Measurements from ENCODE around the gene RAB31. TPM values are rescaled to one million over a fixed set of nuclear protein-coding genes. Genes with fewer than 3 reads are reported as not detected.

RAB31 gene
- total RNA-seq, 4 donors from 2014 or later = 13.1 to 18.4 (median 16.9) TPM

DNA sequence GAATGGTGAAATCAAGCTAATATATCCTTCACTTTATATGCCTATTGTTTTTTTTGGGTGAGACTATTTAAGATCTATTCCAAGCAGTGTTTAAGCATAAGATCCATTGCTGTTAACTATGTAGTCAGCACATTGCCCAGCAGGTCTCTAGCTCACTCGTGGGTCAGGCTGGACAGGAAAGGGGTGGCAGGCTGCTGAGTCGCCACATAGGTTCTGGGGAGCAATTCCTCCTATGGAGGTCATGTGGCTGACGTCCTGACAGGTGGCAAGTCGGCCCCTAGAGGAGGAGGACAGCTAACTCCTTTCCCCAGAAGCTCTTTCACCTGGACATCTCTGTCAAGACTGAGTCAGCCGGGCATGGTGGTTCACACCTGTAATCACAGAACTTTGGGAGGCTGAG is 13.9 kb upstream of the RAB31 start:
- WGBS, 2 donors (ENCODE audit: low coverage in 1 of 2) = 67 to 73% methylated on average over 1 to 5 of the region's 5 CpGs
- DNase-seq = no peak
- H3K36me3 ChIP-seq = no peaks in the 10 kb centered on the region
- no peak overlapping the region for H3K4me3 ChIP-seq
- H3K27ac ChIP-seq = no peak overlapping the region
- TF ChIP-seq POLR2A (IDR thresholded peaks at IDR 0.05) (no peak), EP300 (IDR thresholded peaks at IDR 0.05; ENCODE audit: low read depth) (no peak), POLR2AphosphoS5 (IDR thresholded peaks at IDR 0.05) (no peak)
- TF ChIP-seq, protein P1, sequence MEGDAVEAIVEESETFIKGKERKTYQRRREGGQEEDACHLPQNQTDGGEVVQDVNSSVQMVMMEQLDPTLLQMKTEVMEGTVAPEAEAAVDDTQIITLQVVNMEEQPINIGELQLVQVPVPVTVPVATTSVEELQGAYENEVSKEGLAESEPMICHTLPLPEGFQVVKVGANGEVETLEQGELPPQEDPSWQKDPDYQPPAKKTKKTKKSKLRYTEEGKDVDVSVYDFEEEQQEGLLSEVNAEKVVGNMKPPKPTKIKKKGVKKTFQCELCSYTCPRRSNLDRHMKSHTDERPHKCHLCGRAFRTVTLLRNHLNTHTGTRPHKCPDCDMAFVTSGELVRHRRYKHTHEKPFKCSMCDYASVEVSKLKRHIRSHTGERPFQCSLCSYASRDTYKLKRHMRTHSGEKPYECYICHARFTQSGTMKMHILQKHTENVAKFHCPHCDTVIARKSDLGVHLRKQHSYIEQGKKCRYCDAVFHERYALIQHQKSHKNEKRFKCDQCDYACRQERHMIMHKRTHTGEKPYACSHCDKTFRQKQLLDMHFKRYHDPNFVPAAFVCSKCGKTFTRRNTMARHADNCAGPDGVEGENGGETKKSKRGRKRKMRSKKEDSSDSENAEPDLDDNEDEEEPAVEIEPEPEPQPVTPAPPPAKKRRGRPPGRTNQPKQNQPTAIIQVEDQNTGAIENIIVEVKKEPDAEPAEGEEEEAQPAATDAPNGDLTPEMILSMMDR (IDR thresholded peaks at IDR 0.05) = no peak
- in situ Hi-C loops (cut with MboI; ENCODE audit: low pct_ligation_motif_present in 1 of 4, low pct_unique_long_range_greater_than_20kb in 1 of 4, low sequenced_read_pairs in 3 of 4) (no loop called here), intact Hi-C loops (cut with DNase I; ENCODE audit: low total_unique reads) (no loop called here)
- H3K27me3 ChIP-seq = no peaks in the 10 kb centered on the region
- H3K9me3 ChIP-seq = no peaks in the 10 kb centered on the region
- no peaks in the 10 kb centered on the region for H3K4me1 ChIP-seq

DNA sequence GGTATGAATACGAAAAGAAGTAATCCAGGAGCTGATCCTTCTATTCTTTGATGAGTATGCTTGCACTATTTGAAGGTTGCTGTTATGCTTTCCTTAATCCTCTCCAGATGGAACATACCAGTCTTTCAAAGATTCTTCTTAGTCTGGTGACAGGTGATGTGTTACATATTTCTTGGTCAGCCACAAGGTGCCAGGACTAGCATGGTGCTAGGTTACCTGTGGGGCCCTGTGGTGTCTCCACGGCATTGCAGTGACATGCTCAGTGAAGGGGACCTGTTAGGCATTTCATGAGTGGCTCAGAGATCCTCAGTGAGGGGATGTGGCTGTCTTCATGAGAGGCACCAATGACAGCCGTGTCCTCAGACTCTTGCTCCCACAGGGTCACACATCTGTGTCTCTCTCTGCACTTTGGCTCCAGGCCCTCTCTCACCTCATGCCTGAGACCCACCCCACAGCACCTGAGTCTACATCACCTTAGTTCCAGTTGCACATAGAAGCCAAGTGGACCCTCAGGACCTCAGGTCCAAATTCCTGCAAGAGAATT is 13.1 kb upstream of the RAB31 start:
- WGBS, 2 donors (ENCODE audit: low coverage in 1 of 2) = 86 to 94% methylated on average over 1 to 3 of the region's 3 CpGs
- in situ Hi-C loops (cut with MboI; ENCODE audit: low pct_ligation_motif_present in 1 of 4, low pct_unique_long_range_greater_than_20kb in 1 of 4, low sequenced_read_pairs in 3 of 4) = no loop called here

DNA sequence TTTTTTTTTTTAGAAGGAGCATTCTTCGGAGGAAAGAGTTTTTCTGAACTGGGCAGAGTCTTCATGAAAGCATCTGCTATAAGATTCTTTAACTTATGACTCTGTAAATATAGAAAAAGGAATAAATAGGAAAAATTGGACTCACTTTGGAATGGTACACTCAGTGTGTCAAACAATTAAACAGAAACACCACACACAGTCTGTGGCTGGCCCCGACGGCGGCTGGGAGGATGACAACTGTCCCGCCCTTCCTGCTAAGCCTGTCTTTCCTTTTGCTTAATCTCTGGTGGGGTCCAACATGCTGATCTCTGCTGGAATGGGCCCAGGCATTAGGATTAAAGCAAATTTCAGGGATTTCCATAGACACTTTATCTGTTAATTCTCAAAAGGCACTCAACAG is 12.5 kb upstream of the RAB31 start:
- 62 to 69% methylated on average over 4 to 5 of the region's 5 CpGs for WGBS, 2 donors (ENCODE audit: low coverage in 1 of 2)
- H3K4me3 ChIP-seq = no peak overlapping the region
- intact Hi-C loops (cut with DNase I; ENCODE audit: low total_unique reads) = no loop called here
- H3K36me3 ChIP-seq = no peaks in the 10 kb centered on the region
- no peaks in the 10 kb centered on the region for H3K27me3 ChIP-seq
- in situ Hi-C loops (cut with MboI; ENCODE audit: low pct_ligation_motif_present in 1 of 4, low pct_unique_long_range_greater_than_20kb in 1 of 4, low sequenced_read_pairs in 3 of 4) = no loop called here
- no peaks in the 10 kb centered on the region for H3K9me3 ChIP-seq
- H3K4me1 ChIP-seq = no peaks in the 10 kb centered on the region
- DNase-seq = no peak
- TF ChIP-seq EP300 (IDR thresholded peaks at IDR 0.05; ENCODE audit: low read depth) (no peak), POLR2A (IDR thresholded peaks at IDR 0.05) (no peak), POLR2AphosphoS5 (IDR thresholded peaks at IDR 0.05) (no peak)
- TF ChIP-seq, protein P1 (IDR thresholded peaks at IDR 0.05) = no peak
- H3K27ac ChIP-seq = no peak overlapping the region

More for the DNA sequence above, 13.1 kb upstream of the RAB31 start:
- no peak overlapping the region for H3K4me3 ChIP-seq
- intact Hi-C loops (cut with DNase I; ENCODE audit: low total_unique reads) = no loop called here
- H3K27me3 ChIP-seq = no peaks in the 10 kb centered on the region
- no peak for DNase-seq
- no peaks in the 10 kb centered on the region for H3K36me3 ChIP-seq
- H3K4me1 ChIP-seq = no peaks in the 10 kb centered on the region
- H3K27ac ChIP-seq = no peak overlapping the region
- TF ChIP-seq POLR2AphosphoS5 (IDR thresholded peaks at IDR 0.05) (no peak), EP300 (IDR thresholded peaks at IDR 0.05; ENCODE audit: low read depth) (no peak), POLR2A (IDR thresholded peaks at IDR 0.05) (no peak)
- TF ChIP-seq, protein P1 (IDR thresholded peaks at IDR 0.05) = no peak
- H3K9me3 ChIP-seq = no peaks in the 10 kb centered on the region

DNA sequence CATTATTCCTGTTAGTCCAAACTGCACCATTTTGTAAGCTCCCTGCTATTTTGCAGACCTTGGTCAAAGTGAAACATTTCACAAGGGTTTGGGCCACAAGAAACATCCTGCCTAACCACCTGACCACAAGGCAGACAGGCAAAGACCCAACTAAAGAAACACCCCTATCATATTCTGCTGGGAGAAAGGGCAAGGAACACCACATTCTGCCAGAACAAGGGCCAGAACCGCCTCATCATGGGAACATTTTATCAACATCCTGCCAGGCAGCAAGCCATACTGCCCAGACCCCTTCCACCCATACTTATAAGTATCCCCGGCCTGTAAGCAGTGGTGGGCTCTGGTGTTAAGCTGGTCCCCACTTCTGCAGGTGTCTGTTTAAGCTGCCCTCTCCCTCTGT is 12.0 kb upstream of the RAB31 start:
- in situ Hi-C loops (cut with MboI; ENCODE audit: low pct_ligation_motif_present in 1 of 4, low pct_unique_long_range_greater_than_20kb in 1 of 4, low sequenced_read_pairs in 3 of 4) (no loop called here), intact Hi-C loops (cut with DNase I; ENCODE audit: low total_unique reads) (no loop called here)
- no peak overlapping the region for H3K27ac ChIP-seq
- TF ChIP-seq EP300 (IDR thresholded peaks at IDR 0.05; ENCODE audit: low read depth) = no peak
- no peaks in the 10 kb centered on the region for H3K36me3 ChIP-seq
- H3K9me3 ChIP-seq = no peaks in the 10 kb centered on the region
- WGBS, 2 donors (ENCODE audit: low coverage in 1 of 2) = 76% methylated on average over 2 of the region's 2 CpGs; no CpG with 5 or more reads in 1 of the 2 donors
- H3K4me3 ChIP-seq = no peak overlapping the region
- no peaks in the 10 kb centered on the region for H3K27me3 ChIP-seq
- no peaks in the 10 kb centered on the region for H3K4me1 ChIP-seq
- no peak for DNase-seq

DNA sequence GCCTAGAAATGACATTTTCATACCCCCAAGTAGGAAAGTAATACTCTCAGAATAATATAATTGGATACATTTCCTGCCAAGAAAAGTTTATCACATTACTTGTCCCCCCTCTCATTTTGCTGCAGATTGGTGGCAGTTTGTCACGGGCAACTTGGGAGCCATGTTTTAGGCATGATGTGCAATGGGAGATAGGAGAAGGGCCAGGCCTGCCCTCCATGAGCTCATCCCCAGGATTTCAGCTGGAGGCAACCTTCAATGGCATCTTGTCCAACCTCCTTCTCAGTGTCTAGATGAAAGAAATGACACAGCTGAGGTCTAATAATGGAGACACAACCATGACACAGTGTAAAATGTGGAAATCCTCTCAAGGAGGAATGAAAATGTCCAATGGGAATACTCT is 11.4 kb upstream of the RAB31 start:
- in situ Hi-C loops (cut with MboI; ENCODE audit: low pct_ligation_motif_present in 1 of 4, low pct_unique_long_range_greater_than_20kb in 1 of 4, low sequenced_read_pairs in 3 of 4) (no loop called here), intact Hi-C loops (cut with DNase I; ENCODE audit: low total_unique reads) (no loop called here)
- Histone ChIP-seq H3K4me3 (no peak overlapping the region), H3K36me3 (no peaks in the 10 kb centered on the region), H3K4me1 (no peaks in the 10 kb centered on the region), H3K27me3 (no peaks in the 10 kb centered on the region), H3K27ac (no peak overlapping the region), H3K9me3 (no peaks in the 10 kb centered on the region)
- 95% methylated on average over 1 of the region's 1 CpG; no CpG with 5 or more reads in 1 of the 2 donors for WGBS, 2 donors (ENCODE audit: low coverage in 1 of 2)
- TF ChIP-seq EP300 (IDR thresholded peaks at IDR 0.05; ENCODE audit: low read depth) = no peak
- TF ChIP-seq POLR2AphosphoS5 (IDR thresholded peaks at IDR 0.05) = no peak
- TF ChIP-seq, protein P1 (IDR thresholded peaks at IDR 0.05) = no peak
- no peak for TF ChIP-seq POLR2A (IDR thresholded peaks at IDR 0.05)
- no peak for DNase-seq
